HG02943 (cell line): ENCODE data around the gene CCDC117.
"Not testable (repeated sequence)": the region's sequence is repeated elsewhere in the genome, so short reads cannot be mapped to it uniquely, and the experiment has no call there.

Experiments
- ATAC-seq: cut with Tn5 transposase; IDR thresholded peaks from one replicate; pipeline ENCODE4 v1.9.1; 2021; ENCODE audit warnings: mild to moderate bottlenecking, low read depth, moderate library complexity; ENCODE audit not compliant: unreplicated experiment

CCDC117 gene

GRCh38 chr22:28772633-28773460 lies at the start of gene CCDC117:
Gene CCDC117 (plus strand): TSS chr22:28772695. CDS start chr22:28772850, 155 bp downstream.
- peak; percentile 85 for ATAC-seq

GRCh38 chr22:28728002-28728401 lies 44.5 kb upstream of the CCDC117 start:
- ATAC-seq, result no peak

GRCh38 chr22:28728621-28729313 lies 43.7 kb upstream of the CCDC117 start:
- ATAC-seq, result no peak

- no peak for ATAC-seq
Observed at GRCh38 chr22:28730179-28730578, 42.3 kb upstream of the CCDC117 start.

- no peak for ATAC-seq
Observed at GRCh38 chr22:28734393-28734792, 38.1 kb upstream of the CCDC117 start.

GRCh38 chr22:28736301-28737155 lies 36.0 kb upstream of the CCDC117 start:
- ATAC-seq, result no peak

- ATAC-seq, result no peak
Observed at GRCh38 chr22:28737701-28738100, 34.8 kb upstream of the CCDC117 start.

GRCh38 chr22:28738876-28739275 lies 33.6 kb upstream of the CCDC117 start:
- ATAC-seq, result not testable (repeated sequence)

GRCh38 chr22:28741200-28741784 lies 31.2 kb upstream of the CCDC117 start:
- no peak for ATAC-seq

GRCh38 chr22:28741785-28742561 lies 30.5 kb upstream of the CCDC117 start, which contains the start of the genes CHEK2 and HSCB:
Gene CHEK2 (minus strand): TSS chr22:28741820. CDS start chr22:28734721, 7,099 bp downstream.
Gene HSCB (plus strand): TSS chr22:28742039. CDS start chr22:28742096, 57 bp downstream.
- peak; percentile 93 for ATAC-seq

GRCh38 chr22:28742562-28742962 lies 29.9 kb upstream of the CCDC117 start:
- ATAC-seq, result no peak

GRCh38 chr22:28743852-28744251 lies 28.6 kb upstream of the CCDC117 start:
- ATAC-seq, result no peak

- no peak for ATAC-seq
Observed at GRCh38 chr22:28750471-28750881, 22.0 kb upstream of the CCDC117 start.

- ATAC-seq, result not testable (repeated sequence)
Observed at GRCh38 chr22:28754512-28754911, 18.0 kb upstream of the CCDC117 start.

- ATAC-seq, result no peak
Observed at GRCh38 chr22:28759861-28760560, 12.5 kb upstream of the CCDC117 start.

- no peak for ATAC-seq
Observed at GRCh38 chr22:28761449-28761755, 11.1 kb upstream of the CCDC117 start.

GRCh38 chr22:28762000-28762399 lies 10.5 kb upstream of the CCDC117 start:
- not testable (repeated sequence) for ATAC-seq

- no peak for ATAC-seq
Observed at GRCh38 chr22:28766628-28767027, 5.9 kb upstream of the CCDC117 start.
